H9 (cell line): Measurements from ENCODE around the gene TXLNG. TPM values are rescaled to one million over a fixed set of nuclear protein-coding genes. Genes with fewer than 3 reads are reported as not detected.

ENCODE experiments used
- DNase-seq: peaks from one replicate; pipeline ENCODE4 v3.0.0-alpha.2; 2017
- H2AFZ ChIP-seq: one replicate; pipeline ENCODE4 v1.6.1; 2013; ENCODE audit warnings: mild to moderate bottlenecking, low read length, control low read depth, moderate library complexity
- H2AK5ac ChIP-seq: 2 replicates; pipeline ENCODE4 v1.6.1; 2013; ENCODE audit warnings: low read length, control low read depth, mixed read lengths; ENCODE audit not compliant: insufficient read length
- H2BK120ac ChIP-seq: one replicate; pipeline ENCODE4 v1.6.1; 2013; ENCODE audit warnings: low read depth, mild to moderate bottlenecking, low read length, control low read depth, inconsistent platforms; ENCODE audit not compliant: poor library complexity, severe bottlenecking
- H2BK12ac ChIP-seq: 2 replicates; pipeline ENCODE4 v1.6.1; 2013; ENCODE audit warnings: low read length, control low read depth, mixed read lengths, low read depth; ENCODE audit not compliant: insufficient read length
- H2BK15ac ChIP-seq: 2 replicates; pipeline ENCODE4 v1.6.1; 2013; ENCODE audit warnings: low read depth, low read length, control low read depth
- H2BK20ac ChIP-seq: one replicate; pipeline ENCODE4 v1.6.1; 2013; ENCODE audit warnings: low read depth, mild to moderate bottlenecking, low read length, control low read depth, inconsistent platforms; ENCODE audit not compliant: poor library complexity, severe bottlenecking
- H2BK5ac ChIP-seq: 2 replicates; pipeline ENCODE4 v1.6.1; 2013; ENCODE audit warnings: low read length, control low read depth, mixed read lengths; ENCODE audit not compliant: insufficient read length
- H3K14ac ChIP-seq: 2 replicates; pipeline ENCODE4 v1.6.1; 2013; ENCODE audit warnings: low read length, control low read depth; ENCODE audit not compliant: insufficient read depth
- H3K18ac ChIP-seq: 2 replicates; pipeline ENCODE4 v1.6.1; 2013; ENCODE audit warnings: low read depth, mild to moderate bottlenecking, mixed read lengths, low read length, control low read depth; ENCODE audit not compliant: insufficient read length
- H3K23ac ChIP-seq: 2 replicates; pipeline ENCODE4 v1.6.1; 2013; ENCODE audit warnings: low read length, control low read depth, mixed read lengths, low read depth; ENCODE audit not compliant: insufficient read length
- H3K23me2 ChIP-seq: 2 replicates; pipeline ENCODE4 v1.6.1; 2013; ENCODE audit warnings: low read depth, mild to moderate bottlenecking, mixed read lengths, low read length, control low read depth; ENCODE audit not compliant: insufficient read length, poor library complexity, severe bottlenecking
- H3K27ac ChIP-seq: 2 replicates; pipeline ENCODE4 v1.5.1; 2013; ENCODE audit warnings: low read length, control low read depth, mixed read lengths, low read depth; ENCODE audit not compliant: insufficient read length
- H3K27me3 ChIP-seq: 2 replicates; pipeline ENCODE4 v1.6.1; 2013; ENCODE audit warnings: low read length, control low read depth, inconsistent platforms; ENCODE audit not compliant: insufficient read depth
- H3K4ac ChIP-seq: 2 replicates; pipeline ENCODE4 v1.6.1; 2013; ENCODE audit warnings: low read depth, mild to moderate bottlenecking, control low read depth, inconsistent platforms, low read length, moderate library complexity
- H3K4me1 ChIP-seq: 2 replicates; pipeline ENCODE4 v1.6.1; 2013; ENCODE audit warnings: low read length, control low read depth, inconsistent platforms; ENCODE audit not compliant: insufficient read depth
- H3K4me2 ChIP-seq: 2 replicates; pipeline ENCODE4 v1.6.1; 2013; ENCODE audit warnings: low read length, control low read depth, mixed read lengths; ENCODE audit not compliant: insufficient read length, insufficient read depth
- H3K56ac ChIP-seq: 2 replicates; pipeline ENCODE4 v1.6.1; 2013; ENCODE audit warnings: low read depth, mild to moderate bottlenecking, mixed read lengths, low read length, control low read depth; ENCODE audit not compliant: insufficient read length
- H3K79me1 ChIP-seq: 2 replicates; pipeline ENCODE4 v1.6.1; 2013; ENCODE audit warnings: low read depth, mild to moderate bottlenecking, moderate library complexity, low read length, control low read depth, inconsistent platforms; ENCODE audit not compliant: insufficient read depth, poor library complexity, severe bottlenecking
- H3K79me2 ChIP-seq: 2 replicates; pipeline ENCODE4 v1.6.1; 2013; ENCODE audit warnings: low read length, control low read depth, inconsistent platforms; ENCODE audit not compliant: insufficient read depth
- H3K9ac ChIP-seq: 2 replicates; pipeline ENCODE4 v1.6.1; 2013; ENCODE audit warnings: low read length, control low read depth, mixed read lengths; ENCODE audit not compliant: insufficient read length; ENCODE audit errors: extremely low read depth
- H3K9me3 ChIP-seq: one replicate; pipeline ENCODE4 v1.6.1; 2013; ENCODE audit warnings: low read depth, low read length, inconsistent platforms; ENCODE audit not compliant: control insufficient read depth
- H3T11ph ChIP-seq: one replicate; pipeline ENCODE4 v1.6.1; 2013; ENCODE audit warnings: mild to moderate bottlenecking, low read length, control low read depth, inconsistent platforms
- H4K20me1 ChIP-seq: one replicate; pipeline ENCODE4 v1.6.1; 2013; ENCODE audit not compliant: control insufficient read depth, insufficient read length, insufficient read depth
- H4K5ac ChIP-seq: 2 replicates; pipeline ENCODE4 v1.6.1; 2013; ENCODE audit warnings: low read depth, mild to moderate bottlenecking, mixed read lengths, low read length, control low read depth; ENCODE audit not compliant: insufficient read length
- H4K8ac ChIP-seq: replicated peaks from 2 replicates; pipeline ENCODE4 v1.6.1; 2013; ENCODE audit warnings: low read length, control low read depth, mixed read lengths, low read depth; ENCODE audit not compliant: insufficient read length
- H4K91ac ChIP-seq: 2 replicates; pipeline ENCODE4 v1.6.1; 2013; ENCODE audit warnings: low read depth, mild to moderate bottlenecking, moderate library complexity, mixed read lengths, low read length, control low read depth; ENCODE audit not compliant: insufficient read length
- H3K27ac Mint-ChIP-seq, 3 experiments: 2 replicates in 2 of 3; 3 replicates in 1 of 3; pipeline ENCODE4 v1.8.0; 2020 to 2021; ENCODE audit warnings: mixed read lengths in 3 of 3, mild to moderate bottlenecking in 1 of 3, moderate library complexity in 1 of 3
- H3K27me3 Mint-ChIP-seq: 2 replicates; pipeline ENCODE4 v1.8.0; 2021; ENCODE audit warnings: low read depth, mild to moderate bottlenecking, moderate library complexity, mixed read lengths
- H3K36me3 Mint-ChIP-seq, 3 experiments: 2 replicates in 2 of 3; 3 replicates in 1 of 3; pipeline ENCODE4 v1.8.0; 2020 to 2021; ENCODE audit warnings: low read depth in 3 of 3, mixed read lengths in 3 of 3; ENCODE audit not compliant: insufficient read depth in 1 of 3
- H3K4me1 Mint-ChIP-seq, 2 experiments: 2 replicates each; pipeline ENCODE4 v1.8.0; 2020; ENCODE audit warnings: mixed read lengths in 2 of 2
- H3K4me3 Mint-ChIP-seq, 2 experiments: 2 replicates in 1 of 2; 3 replicates in 1 of 2; pipeline ENCODE4 v1.8.0; 2020 to 2021; ENCODE audit warnings: mild to moderate bottlenecking in 2 of 2, mixed read lengths in 2 of 2, moderate library complexity in 1 of 2
- H3K9me3 Mint-ChIP-seq, 2 experiments: 2 replicates in 1 of 2; 3 replicates in 1 of 2; pipeline ENCODE4 v1.8.0; 2020; ENCODE audit warnings: mild to moderate bottlenecking in 2 of 2, mixed read lengths in 2 of 2, moderate library complexity in 1 of 2
- CTCF ChIP-seq: fragments of 200-600 bp; sonication (generic); conservative IDR thresholded peaks from 3 replicates; pipeline ENCODE4 v1.8.0; 2021; ENCODE audit warnings: antibody characterized with exemption, mild to moderate bottlenecking
- WGBS: extraction: QIAGEN DNeasy Blood & Tissue Kit; methylation state at CpG from one replicate; pipeline ENCODE4 v1.1.7; 2013; ENCODE audit warnings: missing lambda C conversion rate, low lambda C conversion rate, mixed read lengths; ENCODE audit not compliant: insufficient read length; ENCODE audit errors: extremely low coverage; 5-methylcytosine and 5-hydroxymethylcytosine counted together
- total RNA-seq: library from RNA; stranded (reverse); gene quantifications from 2 replicates; pipeline ENCODE4 v1.2.1, GENCODE V29; 2021

Gene TXLNG
- total RNA-seq, 1 experiment from 2014 or later = 90.7 TPM

- H3K27me3 ChIP-seq = no peaks in the 10 kb centered on the region
- peak overlapping the region; percentile 85 for H3K27ac ChIP-seq
- Mint-ChIP-seq H3K27ac (peak overlapping the region; percentile 99 to 100 (median 99)), H3K9me3 (no peaks in the 10 kb centered on the region; a peak in 1 of 5 replicates), H3K36me3 (peaks cover 25 to 29% (median 27%) of the 10 kb centered on the region in 3 experiments), H3K4me3 (peak overlapping the region; percentile 83 to 92), H3K4me1 (peaks cover 38 to 50% of the 10 kb centered on the region in 2 experiments), H3K27me3 (peaks cover 13% of the 10 kb centered on the region)
- peak overlapping the region; percentile 84 for H3K4me2 ChIP-seq
- H2BK20ac ChIP-seq = no peak overlapping the region
- peaks cover 4% of the 10 kb centered on the region for H3K79me1 ChIP-seq
- peak; percentile 73 for DNase-seq
- no peaks in the 10 kb centered on the region for H3K9me3 ChIP-seq
- H2BK15ac ChIP-seq = no peak overlapping the region
- H3K4ac ChIP-seq = no peak overlapping the region
- TF ChIP-seq CTCF = no peak
- H4K8ac ChIP-seq = peak overlapping the region; percentile 53
- peak overlapping the region; percentile 78 for H3K56ac ChIP-seq
- H3K14ac ChIP-seq = peak overlapping the region; percentile 91
- H4K20me1 ChIP-seq = no peaks in the 10 kb centered on the region
- H4K5ac ChIP-seq = peak overlapping the region; percentile 34
- peaks cover 24% of the 10 kb centered on the region for H3K79me2 ChIP-seq
- peak overlapping the region; percentile 4 for H2BK5ac ChIP-seq
- H3K23me2 ChIP-seq = peaks cover 14% of the 10 kb centered on the region
- no CpG with 5 or more reads among the region's 41 CpGs for WGBS
- no peak overlapping the region for H2BK120ac ChIP-seq
- H3K9ac ChIP-seq = peak overlapping the region; percentile 91
- no peak overlapping the region for H4K91ac ChIP-seq
- H2AK5ac ChIP-seq = no peak overlapping the region
- H2BK12ac ChIP-seq = no peak overlapping the region
- peaks cover 2% of the 10 kb centered on the region; the same call in 1 of the 2 replicates for H3K4me1 ChIP-seq
- H2AFZ ChIP-seq = peak overlapping the region; percentile 74
- no peak overlapping the region for H3T11ph ChIP-seq
- no peak overlapping the region for H3K23ac ChIP-seq
- peak overlapping the region; percentile 90 for H3K18ac ChIP-seq
Measured at GRCh38 chrX:16870862-16871815, 84.9 kb downstream of the TXLNG start.
